HFF-Myc (cell line): ENCODE measurements around the gene SPRR2D.

ENCODE experiments used
- DNase-seq: peaks from one replicate; pipeline ENCODE4 v3.0.0-alpha.2; 2011; ENCODE audit warnings: low read depth; ENCODE audit errors: extremely low read depth
- H3K4me3 ChIP-seq: replicated peaks from 2 replicates; pipeline ENCODE4 v1.5.1; 2011; ENCODE audit warnings: low read depth, mild to moderate bottlenecking, control low read depth, low read length
- CTCF ChIP-seq: IDR thresholded peaks from 2 replicates; pipeline ENCODE4 v1.5.1; 2012; ENCODE audit warnings: mild to moderate bottlenecking, low read depth, low read length, control low read depth; ENCODE audit errors: missing control alignments

Gene SPRR2D

GRCh38 chr1:153001382-153001781 is 39.5 kb downstream of the SPRR2D start, which contains the start of gene SPRR3:
TSS of gene SPRR3 (plus strand) at chr1:153001749. CDS start at chr1:153003021, 1,272 bp downstream.
- no peak for DNase-seq
- TF ChIP-seq CTCF = no peak
- no peak within 1 kb of the TSS for H3K4me3 ChIP-seq

- H3K4me3 ChIP-seq = no peak overlapping the region
- DNase-seq = no peak
- TF ChIP-seq CTCF = no peak
These were observed 40.6 kb downstream of the SPRR2D start for GRCh38 chr1:153000294-153000693.

GRCh38 chr1:152999818-153000217 is 41.1 kb downstream of the SPRR2D start:
- H3K4me3 ChIP-seq = no peak overlapping the region
- TF ChIP-seq CTCF = no peak
- no peak for DNase-seq

- DNase-seq = no peak
These were observed 42.4 kb downstream of the SPRR2D start for GRCh38 chr1:152998476-152998875.

GRCh38 chr1:152997901-152998300 is 43.0 kb downstream of the SPRR2D start:
- H3K4me3 ChIP-seq = no peak overlapping the region
- TF ChIP-seq CTCF = no peak
- no peak for DNase-seq

More at GRCh38 chr1:152998476-152998875, 42.4 kb downstream of the SPRR2D start:
- TF ChIP-seq CTCF = no peak
- H3K4me3 ChIP-seq = no peak overlapping the region

- H3K4me3 ChIP-seq = no peak overlapping the region
- TF ChIP-seq CTCF = no peak
- DNase-seq = no peak
These were observed 44.1 kb downstream of the SPRR2D start for GRCh38 chr1:152996633-152997400.
